HepG2 (cell line): Measurements from ENCODE around the gene LIPC.

Source experiments
- CTCF ChIP-seq: sonication (generic); formaldehyde crosslinking; IDR thresholded peaks from 2 replicates; pipeline ENCODE4 v1.5.0; 2020; ENCODE audit warnings: mild to moderate bottlenecking, missing genetic modification reagents, moderate library complexity
- GTF3A ChIP-seq: sonication (generic); formaldehyde crosslinking; conservative IDR thresholded peaks from 2 replicates; pipeline ENCODE4 v1.4.0; 2020; ENCODE audit warnings: mild to moderate bottlenecking, missing genetic modification reagents
- SUZ12 ChIP-seq: fragments of 150-350 bp; IDR thresholded peaks from 2 replicates; pipeline ENCODE4 v1.6.1; 2014; ENCODE audit warnings: low read depth, low read length
- ZNF768 ChIP-seq: sonication (generic); formaldehyde crosslinking; IDR thresholded peaks from 2 replicates; pipeline ENCODE4 v1.4.0; 2020; ENCODE audit warnings: missing genetic modification reagents

GRCh38 chr15:58608711-58609110 lies 176.9 kb downstream of the LIPC start:
- no peak for TF ChIP-seq ZNF768 (CRISPR knock-in tag)
- no peak for TF ChIP-seq GTF3A (CRISPR knock-in tag)
- TF ChIP-seq CTCF: no peak
- no peak for TF ChIP-seq SUZ12
